ENCODE results near the gene SH3GLB1. TPM values are rescaled to one million over a fixed set of nuclear protein-coding genes. Genes with fewer than 3 reads are reported as not detected.
"Not testable (repeated sequence)": the region's sequence is repeated elsewhere in the genome, so short reads cannot be mapped to it uniquely, and the experiment has no call there.

The SH3GLB1 gene
- 53.8 TPM for total RNA-seq

DNA sequence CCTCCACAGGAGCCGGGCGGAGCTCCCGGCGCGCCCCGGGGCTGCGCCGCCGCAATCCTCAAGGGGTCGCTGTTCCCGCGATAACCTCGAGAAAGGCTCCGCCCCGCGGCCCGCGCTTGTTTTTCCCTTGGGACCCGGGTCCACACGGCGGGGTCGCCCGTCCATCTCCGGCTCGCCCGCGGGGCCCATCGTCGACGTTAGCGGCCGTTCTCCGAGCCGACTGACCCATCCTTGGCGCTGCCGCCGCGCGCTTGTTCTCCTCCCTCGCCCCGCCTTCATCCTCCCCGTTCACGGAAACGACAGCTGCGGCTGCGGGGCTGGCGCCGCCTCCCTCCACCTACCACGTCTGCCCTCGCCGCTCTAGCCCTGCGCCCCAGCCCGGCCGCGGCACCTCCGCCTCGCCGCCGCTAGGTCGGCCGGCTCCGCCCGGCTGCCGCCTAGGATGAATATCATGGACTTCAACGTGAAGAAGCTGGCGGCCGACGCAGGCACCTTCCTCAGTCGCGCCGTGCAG lies at the start of gene SH3GLB1:
Gene SH3GLB1 (plus strand): TSS at position 119 of the 514 bp plus-strand sequence. CDS start 324 bp downstream, at position 443.
- Histone ChIP-seq H3K4me1 (peaks cover 44% of the 10 kb centered on the region), H3K27ac (peak within 1 kb of the TSS; percentile 96), H3K27me3 (no peaks in the 10 kb centered on the region), H3K4me3 (peak within 1 kb of the TSS; percentile 77 to 93), H3K36me3 (no peaks in the 10 kb centered on the region), H3K9me3 (no peaks in the 10 kb centered on the region)
- intact Hi-C loops (cut with DNase I): loop anchor here (10.0 kb wide), 2 partner anchors 210 to 380 kb away; partner anchors contain the start of genes HS2ST1 and SELENOF
- TF ChIP-seq POLR2A (IDR thresholded peaks at IDR 0.05) (peak in 1 of 2 donors; percentile 43), POLR2AphosphoS5 (IDR thresholded peaks at IDR 0.05; ENCODE audit: insufficient read depth in 1 of 2, low read depth in 1 of 2) (peak in 1 of 2 donors; percentile 86)
- TF ChIP-seq, protein P1, sequence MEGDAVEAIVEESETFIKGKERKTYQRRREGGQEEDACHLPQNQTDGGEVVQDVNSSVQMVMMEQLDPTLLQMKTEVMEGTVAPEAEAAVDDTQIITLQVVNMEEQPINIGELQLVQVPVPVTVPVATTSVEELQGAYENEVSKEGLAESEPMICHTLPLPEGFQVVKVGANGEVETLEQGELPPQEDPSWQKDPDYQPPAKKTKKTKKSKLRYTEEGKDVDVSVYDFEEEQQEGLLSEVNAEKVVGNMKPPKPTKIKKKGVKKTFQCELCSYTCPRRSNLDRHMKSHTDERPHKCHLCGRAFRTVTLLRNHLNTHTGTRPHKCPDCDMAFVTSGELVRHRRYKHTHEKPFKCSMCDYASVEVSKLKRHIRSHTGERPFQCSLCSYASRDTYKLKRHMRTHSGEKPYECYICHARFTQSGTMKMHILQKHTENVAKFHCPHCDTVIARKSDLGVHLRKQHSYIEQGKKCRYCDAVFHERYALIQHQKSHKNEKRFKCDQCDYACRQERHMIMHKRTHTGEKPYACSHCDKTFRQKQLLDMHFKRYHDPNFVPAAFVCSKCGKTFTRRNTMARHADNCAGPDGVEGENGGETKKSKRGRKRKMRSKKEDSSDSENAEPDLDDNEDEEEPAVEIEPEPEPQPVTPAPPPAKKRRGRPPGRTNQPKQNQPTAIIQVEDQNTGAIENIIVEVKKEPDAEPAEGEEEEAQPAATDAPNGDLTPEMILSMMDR (IDR thresholded peaks at IDR 0.05): peak; percentile 62 to 92 (median 86)
- DNase-seq (ENCODE audit: extremely low spot score in 2 of 2): peak; percentile 88 to 96

DNA sequence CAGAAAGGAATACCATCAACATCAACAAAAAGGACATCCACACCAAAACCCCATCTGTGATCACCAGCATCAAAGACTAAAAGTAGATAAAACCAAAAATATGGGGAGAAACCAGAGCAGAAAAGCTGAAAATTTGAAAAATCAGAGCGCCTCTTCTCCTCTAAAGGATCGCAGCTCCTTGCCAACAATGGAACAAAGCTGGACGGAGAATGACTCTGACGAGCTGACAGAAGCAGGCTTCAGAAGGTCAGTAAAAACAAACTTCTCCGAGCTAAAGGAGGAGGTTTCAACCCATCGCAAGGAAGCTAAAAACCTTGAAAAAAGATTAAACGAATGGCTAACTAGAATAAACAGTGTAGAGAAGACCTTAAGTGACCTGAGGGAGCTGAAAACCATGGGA lies 46.0 kb upstream of the SH3GLB1 start:
- intact Hi-C loops (cut with DNase I); H3K9me3 ChIP-seq; DNase-seq (ENCODE audit: extremely low spot score in 2 of 2); H3K36me3 ChIP-seq; H3K4me1 ChIP-seq; H3K27me3 ChIP-seq; H3K4me3 ChIP-seq; H3K27ac ChIP-seq: not testable (repeated sequence)

DNA sequence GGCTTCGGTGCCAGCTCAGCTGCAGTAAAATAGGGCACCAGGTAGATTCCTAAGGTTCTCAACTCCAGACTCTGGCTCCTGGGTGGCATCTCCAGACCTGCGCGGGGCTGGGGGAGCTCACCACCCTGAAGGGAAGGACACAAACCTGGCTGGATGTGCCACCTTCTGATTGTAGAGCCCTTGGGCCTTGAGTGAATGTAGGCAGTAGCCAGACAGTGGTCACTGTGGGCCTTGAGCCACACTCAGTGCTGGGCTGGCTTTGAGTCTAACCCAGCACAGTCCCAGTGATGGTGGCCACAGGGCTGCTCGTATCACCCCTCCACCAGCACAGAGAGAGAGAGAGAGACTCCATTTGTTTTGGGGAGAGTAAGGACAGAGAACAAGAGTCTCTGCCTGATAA lies 38.0 kb upstream of the SH3GLB1 start:
- no peak for DNase-seq (ENCODE audit: extremely low spot score in 2 of 2)
- no peaks in the 10 kb centered on the region for H3K9me3 ChIP-seq
- H3K27me3 ChIP-seq: no peaks in the 10 kb centered on the region
- intact Hi-C loops (cut with DNase I): no loop called here
- TF ChIP-seq POLR2AphosphoS5 (IDR thresholded peaks at IDR 0.05; ENCODE audit: insufficient read depth in 1 of 2, low read depth in 1 of 2): no peak
- TF ChIP-seq POLR2A (IDR thresholded peaks at IDR 0.05): no peak
- TF ChIP-seq, protein P1 (IDR thresholded peaks at IDR 0.05): no peak
- H3K27ac ChIP-seq: no peak overlapping the region
- H3K36me3 ChIP-seq: no peaks in the 10 kb centered on the region
- H3K4me3 ChIP-seq: no peak overlapping the region
- no peaks in the 10 kb centered on the region for H3K4me1 ChIP-seq

DNA sequence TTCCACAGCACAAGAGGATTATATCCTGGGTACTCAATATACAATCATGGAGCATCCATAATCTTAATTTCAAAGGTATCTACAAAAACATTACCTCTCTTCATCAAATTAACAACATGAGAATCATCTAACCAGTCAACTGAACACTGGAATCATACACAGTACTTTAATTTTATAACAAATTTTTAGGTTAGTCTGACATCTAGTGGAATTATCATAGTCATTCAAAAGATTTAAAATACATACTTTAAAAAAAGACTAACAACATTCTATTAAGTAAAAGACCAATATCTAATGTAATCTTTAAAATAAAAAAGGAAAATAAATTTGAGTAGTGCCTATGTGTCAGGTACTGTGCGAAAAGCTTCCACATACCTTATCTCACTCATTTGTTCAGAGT lies 16.8 kb upstream of the SH3GLB1 start:
- Histone ChIP-seq H3K4me3 (no peak overlapping the region), H3K4me1 (no peaks in the 10 kb centered on the region), H3K27me3 (no peaks in the 10 kb centered on the region), H3K9me3 (no peaks in the 10 kb centered on the region), H3K27ac (no peak overlapping the region), H3K36me3 (no peaks in the 10 kb centered on the region)
- TF ChIP-seq, protein P1 (IDR thresholded peaks at IDR 0.05): no peak
- TF ChIP-seq POLR2AphosphoS5 (IDR thresholded peaks at IDR 0.05; ENCODE audit: insufficient read depth in 1 of 2, low read depth in 1 of 2) (no peak), POLR2A (IDR thresholded peaks at IDR 0.05) (no peak)
- intact Hi-C loops (cut with DNase I): no loop called here
- no peak for DNase-seq (ENCODE audit: extremely low spot score in 2 of 2)

DNA sequence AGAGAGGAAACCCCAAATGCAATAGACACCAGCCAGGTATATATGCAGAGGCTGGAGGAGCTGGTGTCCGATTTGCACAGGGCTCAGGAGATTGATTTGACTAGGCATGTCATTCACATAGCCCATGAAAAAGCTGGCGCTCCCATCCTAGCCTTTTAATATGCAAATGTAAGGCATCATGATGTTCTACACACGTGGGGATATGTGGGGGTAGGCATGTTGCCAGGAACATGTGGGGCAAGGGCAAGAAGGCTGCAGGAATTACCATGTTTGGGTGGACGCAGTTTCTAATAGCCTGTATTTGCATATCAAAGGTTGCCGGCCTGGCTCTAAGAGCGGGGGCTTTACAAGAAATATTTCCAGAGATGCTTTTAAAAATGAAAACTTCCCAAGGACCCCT lies 11.7 kb upstream of the SH3GLB1 start:
- intact Hi-C loops (cut with DNase I): no loop called here
- Histone ChIP-seq H3K4me1 (no peaks in the 10 kb centered on the region), H3K27me3 (no peaks in the 10 kb centered on the region), H3K4me3 (no peak overlapping the region), H3K9me3 (no peaks in the 10 kb centered on the region), H3K36me3 (no peaks in the 10 kb centered on the region), H3K27ac (no peak overlapping the region)
- no peak for TF ChIP-seq POLR2AphosphoS5 (IDR thresholded peaks at IDR 0.05; ENCODE audit: insufficient read depth in 1 of 2, low read depth in 1 of 2)
- no peak for DNase-seq (ENCODE audit: extremely low spot score in 2 of 2)

DNA sequence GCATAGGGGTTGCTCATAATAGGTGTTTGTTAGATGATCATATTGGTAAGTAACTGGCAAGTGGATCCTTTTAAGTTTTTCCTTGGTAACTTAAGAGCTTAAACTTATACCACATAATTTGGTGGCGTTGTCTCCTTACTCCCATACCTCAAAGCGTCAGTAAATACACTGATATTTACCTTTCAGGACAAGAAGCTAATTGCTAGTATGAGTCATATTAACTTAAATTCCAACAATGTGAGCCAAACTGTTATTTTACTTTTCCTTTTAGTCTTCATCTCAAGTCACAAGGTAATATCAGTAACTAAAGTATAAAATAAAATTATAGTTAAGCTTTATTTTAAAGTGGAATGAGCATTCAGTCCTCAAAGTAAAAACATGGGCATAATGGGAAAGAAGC lies 9.0 kb upstream of the SH3GLB1 start:
- no peak overlapping the region for H3K27ac ChIP-seq
- no peak for TF ChIP-seq POLR2A (IDR thresholded peaks at IDR 0.05)
- TF ChIP-seq, protein P1 (IDR thresholded peaks at IDR 0.05): no peak
- TF ChIP-seq POLR2AphosphoS5 (IDR thresholded peaks at IDR 0.05; ENCODE audit: insufficient read depth in 1 of 2, low read depth in 1 of 2): no peak
- no peaks in the 10 kb centered on the region for H3K27me3 ChIP-seq
- intact Hi-C loops (cut with DNase I): no loop called here
- no peak overlapping the region for H3K4me3 ChIP-seq
- no peaks in the 10 kb centered on the region for H3K4me1 ChIP-seq
- H3K9me3 ChIP-seq: no peaks in the 10 kb centered on the region
- DNase-seq (ENCODE audit: extremely low spot score in 2 of 2): no peak
- no peaks in the 10 kb centered on the region for H3K36me3 ChIP-seq

Data from vagina (tissue), 2 donors.